GM23338 (cell line): ENCODE measurements around the gene MRGPRE. TPM values are rescaled to one million over a fixed set of nuclear protein-coding genes. Genes with fewer than 3 reads are reported as not detected.
A peak's percentile ranks its signal among the peaks of the same experiment; 100 is the strongest.

Experiments
- ATAC-seq: fragments of 200-7000 bp; cut with Tn5 transposase; 3 replicates; pipeline ENCODE4 v1.9.1; 2020
- DNase-seq: peaks from one replicate; pipeline ENCODE4 v3.0.0-alpha.2; 2015; ENCODE audit warnings: low spot score
- H2AFZ ChIP-seq: fragments of 200-600 bp; sonication (generic); 2 replicates; pipeline ENCODE4 v1.8.0; 2016; ENCODE audit warnings: antibody characterized with exemption, mild to moderate bottlenecking, moderate library complexity
- H3F3A ChIP-seq: fragments of 200-600 bp; sonication (generic); replicated peaks from 2 replicates; pipeline ENCODE4 v1.8.0; 2017; ENCODE audit warnings: antibody characterized with exemption, mixed run types, low read depth
- H3K27ac ChIP-seq: fragments of 200-600 bp; sonication (generic); 2 replicates; pipeline ENCODE4 v1.6.1; 2016; ENCODE audit warnings: low read depth
- H3K27me3 ChIP-seq: fragments of 200-600 bp; sonication (generic); 2 replicates; pipeline ENCODE4 v1.8.0; 2016; ENCODE audit warnings: mild to moderate bottlenecking, mixed run types, moderate library complexity; ENCODE audit not compliant: insufficient read depth
- H3K36me3 ChIP-seq: fragments of 200-600 bp; sonication (generic); 2 replicates; pipeline ENCODE4 v1.8.0; 2016; ENCODE audit warnings: mild to moderate bottlenecking; ENCODE audit not compliant: insufficient read depth
- H3K4me1 ChIP-seq: fragments of 200-600 bp; sonication (generic); 2 replicates; pipeline ENCODE4 v1.8.0; 2016; ENCODE audit warnings: mild to moderate bottlenecking, moderate library complexity; ENCODE audit not compliant: insufficient read depth
- H3K4me2 ChIP-seq: fragments of 200-600 bp; sonication (generic); 2 replicates; pipeline ENCODE4 v1.7.1; 2017; ENCODE audit warnings: mixed run types
- H3K4me3 ChIP-seq: fragments of 200-600 bp; sonication (generic); 2 replicates; pipeline ENCODE4 v1.6.1; 2016; ENCODE audit warnings: mixed run types
- H3K79me2 ChIP-seq: fragments of 200-600 bp; sonication (generic); replicated peaks from 2 replicates; pipeline ENCODE4 v1.8.0; 2017; ENCODE audit warnings: mild to moderate bottlenecking; ENCODE audit not compliant: insufficient read depth
- H3K9me2 ChIP-seq: fragments of 200-600 bp; sonication (generic); 2 replicates; pipeline ENCODE4 v1.8.0; 2017; ENCODE audit not compliant: insufficient read depth
- H4K20me1 ChIP-seq: fragments of 200-600 bp; sonication (generic); replicated peaks from 2 replicates; pipeline ENCODE4 v1.8.0; 2017; ENCODE audit warnings: mild to moderate bottlenecking; ENCODE audit not compliant: insufficient read depth
- H3K27ac Mint-ChIP-seq: 2 replicates; pipeline ENCODE4 v1.8.0; 2020; ENCODE audit warnings: inconsistent platforms, mild to moderate bottlenecking, moderate library complexity, mixed read lengths
- H3K27me3 Mint-ChIP-seq: 3 replicates; pipeline ENCODE4 v1.8.0; 2022; ENCODE audit warnings: low read depth, mild to moderate bottlenecking, moderate library complexity, mixed read lengths, inconsistent platforms; ENCODE audit not compliant: insufficient read depth, poor library complexity
- H3K36me3 Mint-ChIP-seq: 3 replicates; pipeline ENCODE4 v1.8.0; 2021; ENCODE audit warnings: low read depth, mild to moderate bottlenecking, inconsistent platforms, moderate library complexity, mixed read lengths
- H3K4me1 Mint-ChIP-seq: 3 replicates; pipeline ENCODE4 v1.8.0; 2020; ENCODE audit warnings: mild to moderate bottlenecking, inconsistent platforms, mixed read lengths
- H3K4me3 Mint-ChIP-seq: 3 replicates; pipeline ENCODE4 v1.8.0; 2021; ENCODE audit warnings: moderate library complexity, mild to moderate bottlenecking, inconsistent platforms, mixed read lengths
- H3K9me3 Mint-ChIP-seq: 3 replicates; pipeline ENCODE4 v1.8.0; 2020; ENCODE audit warnings: moderate library complexity, mild to moderate bottlenecking, inconsistent platforms, mixed read lengths
- CREB1 ChIP-seq: fragments of 250-450 bp; sonication (Bioruptor Pico); IDR thresholded peaks from 2 replicates; pipeline ENCODE4 v1.5.0; 2020; ENCODE audit warnings: low read depth, mild to moderate bottlenecking, moderate library complexity
- EZH2 ChIP-seq: fragments of 200-600 bp; sonication (generic); IDR thresholded peaks from one replicate; pipeline ENCODE4 v1.8.0; 2017; ENCODE audit warnings: antibody characterized with exemption, mild to moderate bottlenecking, low read depth; ENCODE audit not compliant: unreplicated experiment
- EZH2phosphoT487 ChIP-seq: fragments of 200-600 bp; sonication (generic); IDR thresholded peaks from one replicate; pipeline ENCODE4 v1.8.1; 2018; ENCODE audit warnings: antibody characterized with exemption; ENCODE audit not compliant: unreplicated experiment
- JUNB ChIP-seq: IDR thresholded peaks from one replicate; pipeline ENCODE4 v1.6.1; 2016; ENCODE audit warnings: antibody characterized with exemption; ENCODE audit not compliant: unreplicated experiment
- NANOG ChIP-seq: IDR thresholded peaks from 2 replicates; pipeline ENCODE4 v1.6.1; 2016; ENCODE audit warnings: antibody characterized with exemption, borderline replicate concordance
- POLR2AphosphoS5 ChIP-seq: IDR thresholded peaks from 2 replicates; pipeline ENCODE4 v1.6.1; 2016; ENCODE audit warnings: antibody characterized with exemption, low read depth
- STAT1 ChIP-seq: IDR thresholded peaks from one replicate; pipeline ENCODE4 v1.6.1; 2016; ENCODE audit warnings: antibody characterized with exemption; ENCODE audit not compliant: unreplicated experiment
- ZNF114 ChIP-seq: fragments of 250-450 bp; sonication (Bioruptor Pico); IDR thresholded peaks from 2 replicates; pipeline ENCODE4 v1.5.0; 2020; ENCODE audit warnings: mild to moderate bottlenecking, moderate library complexity
- polyA plus RNA-seq: library from polyadenylated mRNA; unstranded; fragments of >200 nt; fragmentation: Nextera tagmentation; extraction: Ambion mirVana; gene quantifications from 2 replicates; pipeline ENCODE4 v1.2.1, GENCODE V29; 2016
- total RNA-seq: library from RNA; depleted of rRNA; stranded (reverse); fragments of >200 nt; shearing (Covaris generic); gene quantifications from 2 replicates; pipeline ENCODE4 v1.2.3, GENCODE V29; 2014
- TF ChIP-seq, protein P1 (sequence below): fragments of 250-450 bp; sonication (Bioruptor Pico); IDR thresholded peaks from 2 replicates; pipeline ENCODE4 v1.5.0; 2020; ENCODE audit warnings: mild to moderate bottlenecking, moderate library complexity
- TF ChIP-seq, protein P2 (sequence below): IDR thresholded peaks from one replicate; pipeline ENCODE4 v1.6.1; 2018; ENCODE audit warnings: antibody characterized with exemption; ENCODE audit not compliant: unreplicated experiment
- TF ChIP-seq, protein P3 (sequence below): IDR thresholded peaks from 2 replicates; pipeline ENCODE4 v1.6.1; 2016; ENCODE audit warnings: antibody characterized with exemption

MRGPRE gene
- total and polyA plus RNA-seq, 2 experiments from 2014 or later, result not detected

DNA sequence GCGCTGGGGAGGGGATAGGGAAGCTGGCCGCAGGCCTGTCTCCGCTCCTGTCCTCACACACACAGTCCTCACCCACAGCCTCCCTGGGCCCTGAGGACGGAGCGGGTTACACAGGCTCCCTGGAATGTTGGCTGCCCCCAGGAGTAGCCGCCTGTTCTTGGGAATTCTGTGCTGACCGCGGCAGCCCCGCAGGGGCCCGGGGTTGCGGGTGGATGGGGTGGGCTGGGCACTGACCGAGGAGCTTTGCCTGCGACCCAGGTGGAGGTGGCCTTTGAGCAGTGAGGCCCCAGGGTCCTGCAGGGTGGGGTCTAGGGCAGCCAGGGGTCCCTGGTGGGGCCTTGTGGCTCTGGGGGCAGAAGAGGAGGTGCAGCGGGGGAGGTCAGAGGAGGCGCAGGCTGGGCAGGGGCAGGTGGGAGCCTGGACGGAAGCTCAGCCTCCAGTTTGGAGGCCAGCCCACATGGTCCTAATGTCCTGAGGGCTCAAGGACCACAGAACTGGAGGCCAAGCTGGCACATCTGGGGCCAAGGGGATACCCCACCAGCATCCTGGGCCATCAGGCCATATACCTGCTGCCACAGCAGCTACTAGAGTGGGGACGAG is 7.0 kb downstream of the MRGPRE start:
- Mint-ChIP-seq H3K9me3 (no peaks in the 10 kb centered on the region), H3K27me3 (peaks cover 14% of the 10 kb centered on the region), H3K27ac (no peak overlapping the region), H3K4me3 (no peak overlapping the region), H3K36me3 (no peaks in the 10 kb centered on the region), H3K4me1 (peaks cover 20% of the 10 kb centered on the region; the same call in 2 of the 3 replicates)
- H4K20me1 ChIP-seq, result no peaks in the 10 kb centered on the region
- H3K79me2 ChIP-seq, result no peaks in the 10 kb centered on the region
- H3K9me2 ChIP-seq, result no peaks in the 10 kb centered on the region
- peaks cover 9% of the 10 kb centered on the region; the same call in 1 of the 2 replicates for H3K4me1 ChIP-seq
- DNase-seq (no peak), ATAC-seq (peak; percentile 8; the same call in 2 of the 3 replicates)
- no peak overlapping the region for H2AFZ ChIP-seq
- TF ChIP-seq, protein P1, sequence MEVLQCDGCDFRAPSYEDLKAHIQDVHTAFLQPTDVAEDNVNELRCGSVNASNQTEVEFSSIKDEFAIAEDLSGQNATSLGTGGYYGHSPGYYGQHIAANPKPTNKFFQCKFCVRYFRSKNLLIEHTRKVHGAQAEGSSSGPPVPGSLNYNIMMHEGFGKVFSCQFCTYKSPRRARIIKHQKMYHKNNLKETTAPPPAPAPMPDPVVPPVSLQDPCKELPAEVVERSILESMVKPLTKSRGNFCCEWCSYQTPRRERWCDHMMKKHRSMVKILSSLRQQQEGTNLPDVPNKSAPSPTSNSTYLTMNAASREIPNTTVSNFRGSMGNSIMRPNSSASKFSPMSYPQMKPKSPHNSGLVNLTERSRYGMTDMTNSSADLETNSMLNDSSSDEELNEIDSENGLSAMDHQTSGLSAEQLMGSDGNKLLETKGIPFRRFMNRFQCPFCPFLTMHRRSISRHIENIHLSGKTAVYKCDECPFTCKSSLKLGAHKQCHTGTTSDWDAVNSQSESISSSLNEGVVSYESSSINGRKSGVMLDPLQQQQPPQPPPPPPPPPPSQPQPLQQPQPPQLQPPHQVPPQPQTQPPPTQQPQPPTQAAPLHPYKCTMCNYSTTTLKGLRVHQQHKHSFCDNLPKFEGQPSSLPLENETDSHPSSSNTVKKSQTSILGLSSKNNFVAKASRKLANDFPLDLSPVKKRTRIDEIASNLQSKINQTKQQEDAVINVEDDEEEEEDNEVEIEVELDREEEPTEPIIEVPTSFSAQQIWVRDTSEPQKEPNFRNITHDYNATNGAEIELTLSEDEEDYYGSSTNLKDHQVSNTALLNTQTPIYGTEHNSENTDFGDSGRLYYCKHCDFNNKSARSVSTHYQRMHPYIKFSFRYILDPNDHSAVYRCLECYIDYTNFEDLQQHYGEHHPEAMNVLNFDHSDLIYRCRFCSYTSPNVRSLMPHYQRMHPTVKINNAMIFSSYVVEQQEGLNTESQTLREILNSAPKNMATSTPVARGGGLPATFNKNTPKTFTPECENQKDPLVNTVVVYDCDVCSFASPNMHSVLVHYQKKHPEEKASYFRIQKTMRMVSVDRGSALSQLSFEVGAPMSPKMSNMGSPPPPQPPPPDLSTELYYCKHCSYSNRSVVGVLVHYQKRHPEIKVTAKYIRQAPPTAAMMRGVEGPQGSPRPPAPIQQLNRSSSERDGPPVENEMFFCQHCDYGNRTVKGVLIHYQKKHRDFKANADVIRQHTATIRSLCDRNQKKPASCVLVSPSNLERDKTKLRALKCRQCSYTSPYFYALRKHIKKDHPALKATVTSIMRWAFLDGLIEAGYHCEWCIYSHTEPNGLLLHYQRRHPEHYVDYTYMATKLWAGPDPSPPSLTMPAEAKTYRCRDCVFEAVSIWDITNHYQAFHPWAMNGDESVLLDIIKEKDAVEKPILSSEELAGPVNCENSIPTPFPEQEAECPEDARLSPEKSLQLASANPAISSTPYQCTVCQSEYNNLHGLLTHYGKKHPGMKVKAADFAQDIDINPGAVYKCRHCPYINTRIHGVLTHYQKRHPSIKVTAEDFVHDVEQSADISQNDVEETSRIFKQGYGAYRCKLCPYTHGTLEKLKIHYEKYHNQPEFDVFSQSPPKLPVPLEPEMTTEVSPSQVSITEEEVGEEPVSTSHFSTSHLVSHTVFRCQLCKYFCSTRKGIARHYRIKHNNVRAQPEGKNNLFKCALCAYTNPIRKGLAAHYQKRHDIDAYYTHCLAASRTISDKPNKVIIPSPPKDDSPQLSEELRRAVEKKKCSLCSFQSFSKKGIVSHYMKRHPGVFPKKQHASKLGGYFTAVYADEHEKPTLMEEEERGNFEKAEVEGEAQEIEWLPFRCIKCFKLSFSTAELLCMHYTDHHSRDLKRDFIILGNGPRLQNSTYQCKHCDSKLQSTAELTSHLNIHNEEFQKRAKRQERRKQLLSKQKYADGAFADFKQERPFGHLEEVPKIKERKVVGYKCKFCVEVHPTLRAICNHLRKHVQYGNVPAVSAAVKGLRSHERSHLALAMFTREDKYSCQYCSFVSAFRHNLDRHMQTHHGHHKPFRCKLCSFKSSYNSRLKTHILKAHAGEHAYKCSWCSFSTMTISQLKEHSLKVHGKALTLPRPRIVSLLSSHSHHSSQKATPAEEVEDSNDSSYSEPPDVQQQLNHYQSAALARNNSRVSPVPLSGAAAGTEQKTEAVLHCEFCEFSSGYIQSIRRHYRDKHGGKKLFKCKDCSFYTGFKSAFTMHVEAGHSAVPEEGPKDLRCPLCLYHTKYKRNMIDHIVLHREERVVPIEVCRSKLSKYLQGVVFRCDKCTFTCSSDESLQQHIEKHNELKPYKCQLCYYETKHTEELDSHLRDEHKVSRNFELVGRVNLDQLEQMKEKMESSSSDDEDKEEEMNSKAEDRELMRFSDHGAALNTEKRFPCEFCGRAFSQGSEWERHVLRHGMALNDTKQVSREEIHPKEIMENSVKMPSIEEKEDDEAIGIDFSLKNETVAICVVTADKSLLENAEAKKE (CRISPR knock-in tag), result no peak
- TF ChIP-seq CREB1 (no peak), EZH2 (no peak), JUNB (no peak), NANOG (no peak), POLR2AphosphoS5 (no peak), EZH2phosphoT487 (no peak), STAT1 (no peak), ZNF114 (no peak)
- TF ChIP-seq, protein P2, sequence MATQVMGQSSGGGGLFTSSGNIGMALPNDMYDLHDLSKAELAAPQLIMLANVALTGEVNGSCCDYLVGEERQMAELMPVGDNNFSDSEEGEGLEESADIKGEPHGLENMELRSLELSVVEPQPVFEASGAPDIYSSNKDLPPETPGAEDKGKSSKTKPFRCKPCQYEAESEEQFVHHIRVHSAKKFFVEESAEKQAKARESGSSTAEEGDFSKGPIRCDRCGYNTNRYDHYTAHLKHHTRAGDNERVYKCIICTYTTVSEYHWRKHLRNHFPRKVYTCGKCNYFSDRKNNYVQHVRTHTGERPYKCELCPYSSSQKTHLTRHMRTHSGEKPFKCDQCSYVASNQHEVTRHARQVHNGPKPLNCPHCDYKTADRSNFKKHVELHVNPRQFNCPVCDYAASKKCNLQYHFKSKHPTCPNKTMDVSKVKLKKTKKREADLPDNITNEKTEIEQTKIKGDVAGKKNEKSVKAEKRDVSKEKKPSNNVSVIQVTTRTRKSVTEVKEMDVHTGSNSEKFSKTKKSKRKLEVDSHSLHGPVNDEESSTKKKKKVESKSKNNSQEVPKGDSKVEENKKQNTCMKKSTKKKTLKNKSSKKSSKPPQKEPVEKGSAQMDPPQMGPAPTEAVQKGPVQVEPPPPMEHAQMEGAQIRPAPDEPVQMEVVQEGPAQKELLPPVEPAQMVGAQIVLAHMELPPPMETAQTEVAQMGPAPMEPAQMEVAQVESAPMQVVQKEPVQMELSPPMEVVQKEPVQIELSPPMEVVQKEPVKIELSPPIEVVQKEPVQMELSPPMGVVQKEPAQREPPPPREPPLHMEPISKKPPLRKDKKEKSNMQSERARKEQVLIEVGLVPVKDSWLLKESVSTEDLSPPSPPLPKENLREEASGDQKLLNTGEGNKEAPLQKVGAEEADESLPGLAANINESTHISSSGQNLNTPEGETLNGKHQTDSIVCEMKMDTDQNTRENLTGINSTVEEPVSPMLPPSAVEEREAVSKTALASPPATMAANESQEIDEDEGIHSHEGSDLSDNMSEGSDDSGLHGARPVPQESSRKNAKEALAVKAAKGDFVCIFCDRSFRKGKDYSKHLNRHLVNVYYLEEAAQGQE, result no peak
- TF ChIP-seq, protein P3, sequence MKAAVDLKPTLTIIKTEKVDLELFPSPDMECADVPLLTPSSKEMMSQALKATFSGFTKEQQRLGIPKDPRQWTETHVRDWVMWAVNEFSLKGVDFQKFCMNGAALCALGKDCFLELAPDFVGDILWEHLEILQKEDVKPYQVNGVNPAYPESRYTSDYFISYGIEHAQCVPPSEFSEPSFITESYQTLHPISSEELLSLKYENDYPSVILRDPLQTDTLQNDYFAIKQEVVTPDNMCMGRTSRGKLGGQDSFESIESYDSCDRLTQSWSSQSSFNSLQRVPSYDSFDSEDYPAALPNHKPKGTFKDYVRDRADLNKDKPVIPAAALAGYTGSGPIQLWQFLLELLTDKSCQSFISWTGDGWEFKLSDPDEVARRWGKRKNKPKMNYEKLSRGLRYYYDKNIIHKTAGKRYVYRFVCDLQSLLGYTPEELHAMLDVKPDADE, result no peak
- H3K36me3 ChIP-seq, result no peaks in the 10 kb centered on the region
- no peaks in the 10 kb centered on the region for H3F3A ChIP-seq
- no peak overlapping the region for H3K27ac ChIP-seq
- no peak overlapping the region for H3K4me3 ChIP-seq
- H3K27me3 ChIP-seq, result no peaks in the 10 kb centered on the region
- H3K4me2 ChIP-seq, result no peak overlapping the region
